Breast epithelium (tissue), 3 donors: ENCODE measurements around the gene ETAA1.

ENCODE experiments used
- POLR2A ChIP-seq: fragments of 450-650 bp; IDR thresholded peaks from one replicate; pipeline ENCODE4 v1.6.1; 2016; ENCODE audit warnings: antibody characterized with exemption, mild to moderate bottlenecking, moderate library complexity
- TF ChIP-seq, protein P1 (sequence below), 3 donors: fragments of 450-650 bp; IDR thresholded peaks; one replicate each; pipeline ENCODE4 v1.5.1; 2016 to 2017; ENCODE audit warnings: antibody characterized with exemption in 3 of 3, mild to moderate bottlenecking in 3 of 3, moderate library complexity in 3 of 3

DNA sequence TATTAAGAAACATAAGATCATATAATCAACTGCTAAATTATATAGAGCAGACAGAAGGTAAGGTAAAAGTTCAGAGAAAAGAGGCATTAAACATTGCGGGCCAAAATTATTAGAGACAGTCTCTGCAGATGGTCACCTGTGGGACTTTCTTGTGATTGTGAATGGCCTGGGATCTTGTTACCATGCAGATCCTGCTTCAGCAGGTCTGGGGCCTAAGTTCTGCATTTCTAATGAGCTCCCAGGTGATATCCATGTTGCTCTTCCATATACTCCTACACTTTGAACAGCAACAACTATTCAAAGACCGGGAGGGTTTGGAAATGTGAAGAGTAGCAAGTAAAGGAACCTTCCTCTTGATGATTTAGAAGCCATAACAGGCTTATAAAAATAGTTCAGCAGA lies 8.5 kb upstream of the ETAA1 start:
- TF ChIP-seq, protein P1, sequence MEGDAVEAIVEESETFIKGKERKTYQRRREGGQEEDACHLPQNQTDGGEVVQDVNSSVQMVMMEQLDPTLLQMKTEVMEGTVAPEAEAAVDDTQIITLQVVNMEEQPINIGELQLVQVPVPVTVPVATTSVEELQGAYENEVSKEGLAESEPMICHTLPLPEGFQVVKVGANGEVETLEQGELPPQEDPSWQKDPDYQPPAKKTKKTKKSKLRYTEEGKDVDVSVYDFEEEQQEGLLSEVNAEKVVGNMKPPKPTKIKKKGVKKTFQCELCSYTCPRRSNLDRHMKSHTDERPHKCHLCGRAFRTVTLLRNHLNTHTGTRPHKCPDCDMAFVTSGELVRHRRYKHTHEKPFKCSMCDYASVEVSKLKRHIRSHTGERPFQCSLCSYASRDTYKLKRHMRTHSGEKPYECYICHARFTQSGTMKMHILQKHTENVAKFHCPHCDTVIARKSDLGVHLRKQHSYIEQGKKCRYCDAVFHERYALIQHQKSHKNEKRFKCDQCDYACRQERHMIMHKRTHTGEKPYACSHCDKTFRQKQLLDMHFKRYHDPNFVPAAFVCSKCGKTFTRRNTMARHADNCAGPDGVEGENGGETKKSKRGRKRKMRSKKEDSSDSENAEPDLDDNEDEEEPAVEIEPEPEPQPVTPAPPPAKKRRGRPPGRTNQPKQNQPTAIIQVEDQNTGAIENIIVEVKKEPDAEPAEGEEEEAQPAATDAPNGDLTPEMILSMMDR (IDR thresholded peaks at IDR 0.05): no peak
- no peak for TF ChIP-seq POLR2A
